Endothelial cell of umbilical vein (primary cell): Measurements from ENCODE around the gene SLC9A9. TPM values are rescaled to one million over a fixed set of nuclear protein-coding genes. Genes with fewer than 3 reads are reported as not detected.

Source experiments
- BruUV-seq: library from RNA; stranded (reverse); fragments of 400-500 nt; replicated peaks from 2 replicates; lab custom pipeline; 2021; lab: Mats Ljungman, UMichigan
- CTCF ChIA-PET: fragments of 300-600, 350-600 bp; sonication (Branson Sonifier 250); formaldehyde crosslinking; loops from one replicate; lab custom pipeline; 2021; ENCODE audit warnings: antibody characterized with exemption, inconsistent platforms; lab: Charles Lee
- POLR2A ChIA-PET: fragments of 300-600, 350-600 bp; sonication (Branson Sonifier 250); formaldehyde crosslinking; loops from one replicate; lab custom pipeline; 2021; ENCODE audit warnings: antibody characterized with exemption, inconsistent platforms; lab: Charles Lee
- DNase-seq: peaks from one replicate; pipeline ENCODE4 v3.0.0-alpha.2; 2011; ENCODE audit warnings: low read depth, low spot score
- FAIRE-seq: peaks from 2 replicates; lab custom pipeline; 2011; peaks lifted over from hg19 to GRCh38; lab: Jason Lieb, UNC
- H2AFZ ChIP-seq: 2 replicates; pipeline ENCODE4 v1.6.0; 2012; ENCODE audit warnings: low read depth, low read length, control low read depth, inconsistent platforms
- H3K27ac ChIP-seq: 2 replicates; pipeline ENCODE4 v1.5.1; 2011; ENCODE audit warnings: low read depth, mild to moderate bottlenecking, control low read depth, low read length, moderate library complexity; ENCODE audit not compliant: insufficient read depth
- H3K27me3 ChIP-seq, 2 experiments: 2 replicates each; pipeline versions ENCODE4 v1.6.0 to v1.6.1; 2011; ENCODE audit warnings: low read length in 2 of 2, mixed read lengths in 1 of 2; ENCODE audit not compliant: control insufficient read depth in 2 of 2, insufficient read depth in 2 of 2
- H3K36me3 ChIP-seq, 2 experiments: 2 replicates in 1 of 2; 3 replicates in 1 of 2; pipeline ENCODE4 v1.5.1; 2011; ENCODE audit warnings: low read length in 2 of 2, mild to moderate bottlenecking in 1 of 2, moderate library complexity in 1 of 2; ENCODE audit not compliant: control insufficient read depth in 2 of 2, insufficient read depth in 2 of 2; ENCODE audit errors: extremely low read depth in 1 of 2
- H3K4me1 ChIP-seq: 3 replicates; pipeline ENCODE4 v1.5.1; 2011; ENCODE audit warnings: mild to moderate bottlenecking, low read length; ENCODE audit not compliant: control insufficient read depth, insufficient read depth; ENCODE audit errors: extremely low read depth
- H3K4me2 ChIP-seq: 2 replicates; pipeline ENCODE4 v1.6.1; 2011; ENCODE audit warnings: low read length, control low read depth, mixed read lengths; ENCODE audit not compliant: insufficient read depth
- H3K4me3 ChIP-seq, 3 experiments: fragments of 200-600 bp in 1 of 3; sonication (generic), shearing (Covaris generic) in 1 of 3; replicated peaks in 1 of 3; 2 replicates each; pipeline ENCODE4 v1.5.1; 2011 to 2016; ENCODE audit warnings: control low read depth in 3 of 3, low read length in 3 of 3, mild to moderate bottlenecking in 2 of 3, inconsistent platforms in 1 of 3, low read depth in 1 of 3, moderate library complexity in 1 of 3; ENCODE audit not compliant: insufficient read depth in 1 of 3
- H3K79me2 ChIP-seq: 2 replicates; pipeline ENCODE4 v1.6.0; 2012; ENCODE audit warnings: low read length, inconsistent platforms; ENCODE audit not compliant: control insufficient read depth, insufficient read depth
- H3K9ac ChIP-seq: replicated peaks from 2 replicates; pipeline ENCODE3; 2011; ENCODE audit warnings: low read length, control low read depth; ENCODE audit not compliant: insufficient read depth; ENCODE audit errors: extremely low read depth
- H3K9me1 ChIP-seq: replicated peaks from 3 replicates; pipeline ENCODE4 v1.6.0; 2011; ENCODE audit warnings: mild to moderate bottlenecking, low read length; ENCODE audit not compliant: control insufficient read depth, insufficient read depth; ENCODE audit errors: extremely low read depth
- H3K9me3 ChIP-seq: replicated peaks from 2 replicates; pipeline ENCODE4 v1.5.1; 2012; ENCODE audit warnings: low read length, inconsistent platforms; ENCODE audit not compliant: control insufficient read depth, insufficient read depth
- H4K20me1 ChIP-seq: replicated peaks from 2 replicates; pipeline ENCODE3; 2011; ENCODE audit warnings: mild to moderate bottlenecking, low read length; ENCODE audit not compliant: control insufficient read depth, insufficient read depth; ENCODE audit errors: extremely low read depth
- CTCF ChIP-seq, 2 donors: IDR thresholded peaks; 1 replicate in 1 of 2; 2 replicates in 1 of 2; pipeline ENCODE4 v1.5.1; 2011; ENCODE audit warnings: low read length in 2 of 2, mild to moderate bottlenecking in 2 of 2, moderate library complexity in 2 of 2, control low read depth in 1 of 2, inconsistent platforms in 1 of 2, low read depth in 1 of 2; ENCODE audit not compliant: insufficient read depth in 1 of 2; ENCODE audit errors: extremely low read depth in 1 of 2
- EZH2 ChIP-seq: IDR thresholded peaks from 2 replicates; pipeline ENCODE4 v1.6.1; 2012; ENCODE audit warnings: borderline replicate concordance, low read depth, mild to moderate bottlenecking, moderate library complexity, low read length, inconsistent platforms; ENCODE audit not compliant: severe bottlenecking
- FOS ChIP-seq: IDR thresholded peaks from 2 replicates; pipeline ENCODE4 v1.6.1; 2011; ENCODE audit warnings: mild to moderate bottlenecking, low read length, moderate library complexity, borderline replicate concordance; ENCODE audit not compliant: insufficient read depth
- GATA2 ChIP-seq: IDR thresholded peaks from 2 replicates; pipeline ENCODE4 v1.7.0; 2011; ENCODE audit warnings: low read depth, mild to moderate bottlenecking, moderate library complexity, mixed read lengths, low read length; ENCODE audit not compliant: insufficient read length, insufficient read depth
- JUN ChIP-seq: IDR thresholded peaks from 2 replicates; pipeline ENCODE4 v1.6.1; 2011; ENCODE audit warnings: borderline replicate concordance, low read depth; ENCODE audit not compliant: insufficient read length, insufficient read depth
- MYC ChIP-seq: IDR thresholded peaks from one replicate; pipeline ENCODE4 v1.6.1; 2011; ENCODE audit warnings: mild to moderate bottlenecking, low read depth, low read length
- POLR2A ChIP-seq: IDR thresholded peaks from 2 replicates; pipeline ENCODE4 v1.6.1; 2012; ENCODE audit warnings: low read depth, mild to moderate bottlenecking, control low read depth, low read length
- POLR2AphosphoS5 ChIP-seq: IDR thresholded peaks from 2 replicates; pipeline ENCODE4 v1.6.1; 2012; ENCODE audit warnings: low read depth, mild to moderate bottlenecking, control low read depth, low read length, moderate library complexity; ENCODE audit not compliant: insufficient read depth
- dilution Hi-C: fragments of 300-500 bp; cut with MboI; formaldehyde crosslinking; loops from one replicate; pipeline ENCODE4 v1.15.0; 2019; ENCODE audit warnings: low sequenced_read_pairs; ENCODE audit not compliant: extremely low pct_ligation_motif_present
- intact Hi-C: fragments of 100-400 bp; cut with micrococcal nuclease; formaldehyde crosslinking; loops from one replicate; pipeline ENCODE4 v1.10.0; 2022
- polyA plus RNA-seq, 4 experiments: library from polyadenylated mRNA; depleted of rRNA in 3 of 4; stranded (reverse) in 3 of 4; unstranded in 1 of 4; fragments of >200 nt; gene quantifications; 2 replicates each; pipeline versions ENCODE4 v1.2.1 to v1.2.3, GENCODE V29; 2011 to 2012; ENCODE audit warnings: missing spikeins in 1 of 4
- total RNA-seq: library from RNA; stranded (reverse); gene quantifications from 2 replicates; pipeline ENCODE4 v1.2.3, GENCODE V29; 2021
- TF ChIP-seq, protein P1 (sequence below): IDR thresholded peaks from 2 replicates; pipeline ENCODE4 v1.6.1; 2011; ENCODE audit not compliant: insufficient read depth, insufficient read length

The SLC9A9 gene
- total and polyA plus RNA-seq, 2 donors (not counting 3 experiments of a cell fraction or from before 2014, with no cell fraction given): 1.5 to 1.8 TPM

DNA sequence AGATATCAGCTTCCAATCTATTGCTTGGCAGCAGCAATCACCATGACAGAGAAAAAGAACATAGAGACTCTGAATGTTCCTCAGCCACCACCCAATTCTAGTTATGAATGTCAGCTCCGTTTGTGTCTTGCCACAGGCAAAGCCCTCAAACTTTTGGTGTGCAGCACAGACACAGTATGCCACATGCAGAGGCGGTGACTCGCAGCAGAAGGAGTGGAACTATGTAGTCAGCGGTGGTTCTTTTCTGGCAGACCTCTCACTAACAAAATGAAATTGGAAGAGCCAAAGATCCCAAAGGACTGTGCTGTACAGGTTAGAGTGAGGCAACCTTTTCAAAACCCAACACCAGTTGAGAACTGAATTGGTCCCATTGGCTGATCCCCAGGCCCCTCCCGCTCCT is 220.9 kb downstream of the SLC9A9 start:
- Histone ChIP-seq H3K27ac (no peak overlapping the region), H4K20me1 (no peaks in the 10 kb centered on the region), H3K9me3 (no peaks in the 10 kb centered on the region), H3K27me3 (no peaks in the 10 kb centered on the region), H3K4me2 (no peak overlapping the region), H3K36me3 (no peaks in the 10 kb centered on the region), H2AFZ (no peak overlapping the region), H3K79me2 (no peaks in the 10 kb centered on the region), H3K4me3 (no peak overlapping the region), H3K9me1 (no peaks in the 10 kb centered on the region), H3K9ac (no peak overlapping the region), H3K4me1 (no peaks in the 10 kb centered on the region)
- ChIA-PET POLR2A (no interaction called here), CTCF (no interaction called here)
- FAIRE-seq (no peak), DNase-seq (no peak)
- intact Hi-C loops (no loop called here), dilution Hi-C loops (no loop called here)
- TF ChIP-seq JUN (no peak), MYC (no peak), POLR2A (no peak), EZH2 (no peak), FOS (no peak), CTCF (IDR thresholded peaks at IDR 0.05; ENCODE audit: extremely low read depth in 1 of 2, insufficient read depth in 1 of 2, low read depth in 1 of 2, low read length in 2 of 2) (no peak), GATA2 (no peak), POLR2AphosphoS5 (no peak)
- TF ChIP-seq, protein P1, sequence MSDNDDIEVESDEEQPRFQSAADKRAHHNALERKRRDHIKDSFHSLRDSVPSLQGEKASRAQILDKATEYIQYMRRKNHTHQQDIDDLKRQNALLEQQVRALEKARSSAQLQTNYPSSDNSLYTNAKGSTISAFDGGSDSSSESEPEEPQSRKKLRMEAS: no peak
- BruUV-seq: no TSS peak
